ENCODE results near the gene ABHD6.

ABHD6 gene

GRCh38 chr3:58243976-58244585 is 6.5 kb downstream of the ABHD6 start:
- Histone ChIP-seq H3K9me3 (ENCODE audit: low read depth, low read length) (no peaks in the 10 kb centered on the region), H3K4me3 (no peak overlapping the region), H3K27ac (no peak overlapping the region; the same call in 1 of the 2 replicates), H3K9ac (ENCODE audit: insufficient read length) (no peak overlapping the region), H3K36me3 (ENCODE audit: insufficient read depth, low read length) (peaks cover 36% of the 10 kb centered on the region)
- no peak for DNase-seq (ENCODE audit: low read depth, low spot score)
- no peak for TF ChIP-seq POLR2AphosphoS5 (IDR thresholded peaks at IDR 0.05; ENCODE audit: borderline replicate concordance, low read depth, low read length)
- no peak for TF ChIP-seq FOXP2 (optimal IDR thresholded peaks at IDR 0.05; ENCODE audit: control extremely low read depth, extremely low read length, insufficient read depth)
- TF ChIP-seq EZH2 (IDR thresholded peaks at IDR 0.05): no peak

DNA sequence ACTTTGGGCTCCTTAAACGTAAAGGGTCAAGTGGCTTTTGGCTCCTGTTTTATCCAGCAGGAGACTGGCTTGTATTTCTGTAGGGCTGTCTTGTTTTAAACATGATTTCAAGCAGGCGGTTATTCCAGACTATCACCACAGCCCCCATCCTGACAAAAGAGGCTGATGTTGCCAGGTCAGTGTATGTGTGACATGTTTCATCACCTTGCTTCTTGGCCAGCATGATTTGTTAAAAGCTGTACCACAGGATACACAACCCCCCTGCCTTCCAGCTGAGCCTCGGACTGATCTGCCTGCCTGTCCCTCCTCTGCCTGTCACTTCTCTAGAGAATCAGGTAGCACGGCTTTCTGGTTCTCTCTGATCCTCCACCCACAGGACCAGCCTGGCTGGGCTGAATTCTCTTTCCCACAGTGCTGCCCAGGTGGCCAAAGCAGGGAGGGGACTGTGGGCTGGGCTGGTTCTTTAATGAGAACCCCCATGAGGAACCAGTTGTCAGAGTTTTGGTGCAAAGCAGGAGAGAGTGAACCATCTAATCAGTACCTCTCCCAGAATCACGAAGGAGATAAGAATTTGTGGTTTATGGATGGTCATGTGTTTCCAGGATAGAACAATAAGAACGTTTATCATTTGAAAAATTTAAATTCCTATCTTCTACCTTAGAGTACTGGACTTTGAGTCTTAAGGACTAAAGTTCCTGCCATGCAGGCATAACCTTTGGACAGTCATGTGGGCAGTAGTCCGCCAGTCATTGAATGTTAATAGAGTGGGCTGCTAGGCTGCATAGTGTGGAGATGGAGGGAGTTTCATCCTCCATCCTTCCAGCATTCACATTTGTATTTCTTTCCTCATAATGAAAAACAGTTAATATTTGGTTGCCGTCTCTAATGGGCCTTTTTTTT is 8.8 kb downstream of the ABHD6 start:
- Histone ChIP-seq H3K27ac (peak overlapping the region; percentile 54; the same call in 1 of the 2 replicates), H3K4me3 (no peak overlapping the region), H3K9ac (ENCODE audit: insufficient read length) (no peak overlapping the region), H3K9me3 (ENCODE audit: low read depth, low read length) (no peaks in the 10 kb centered on the region), H3K36me3 (ENCODE audit: insufficient read depth, low read length) (peaks cover 40% of the 10 kb centered on the region; the same call in 1 of the 2 replicates)
- DNase-seq (ENCODE audit: low read depth, low spot score): no peak
- TF ChIP-seq EZH2 (IDR thresholded peaks at IDR 0.05) (no peak), POLR2AphosphoS5 (IDR thresholded peaks at IDR 0.05; ENCODE audit: borderline replicate concordance, low read depth, low read length) (no peak), FOXP2 (optimal IDR thresholded peaks at IDR 0.05; ENCODE audit: control extremely low read depth, extremely low read length, insufficient read depth) (no peak)

- no peak overlapping the region for H3K4me3 ChIP-seq
- H3K9me3 ChIP-seq (ENCODE audit: low read depth, low read length): no peaks in the 10 kb centered on the region
- no peak for DNase-seq (ENCODE audit: low read depth, low spot score)
- peaks cover 56% of the 10 kb centered on the region for H3K36me3 ChIP-seq (ENCODE audit: insufficient read depth, low read length)
- TF ChIP-seq FOXP2 (optimal IDR thresholded peaks at IDR 0.05; ENCODE audit: control extremely low read depth, extremely low read length, insufficient read depth): no peak
- no peak for TF ChIP-seq EZH2 (IDR thresholded peaks at IDR 0.05)
- TF ChIP-seq POLR2AphosphoS5 (IDR thresholded peaks at IDR 0.05; ENCODE audit: borderline replicate concordance, low read depth, low read length): no peak
- H3K27ac ChIP-seq: peak overlapping the region; percentile 85
- no peak overlapping the region for H3K9ac ChIP-seq (ENCODE audit: insufficient read length)
Observed at GRCh38 chr3:58249358-58250092, 11.9 kb downstream of the ABHD6 start.

DNA sequence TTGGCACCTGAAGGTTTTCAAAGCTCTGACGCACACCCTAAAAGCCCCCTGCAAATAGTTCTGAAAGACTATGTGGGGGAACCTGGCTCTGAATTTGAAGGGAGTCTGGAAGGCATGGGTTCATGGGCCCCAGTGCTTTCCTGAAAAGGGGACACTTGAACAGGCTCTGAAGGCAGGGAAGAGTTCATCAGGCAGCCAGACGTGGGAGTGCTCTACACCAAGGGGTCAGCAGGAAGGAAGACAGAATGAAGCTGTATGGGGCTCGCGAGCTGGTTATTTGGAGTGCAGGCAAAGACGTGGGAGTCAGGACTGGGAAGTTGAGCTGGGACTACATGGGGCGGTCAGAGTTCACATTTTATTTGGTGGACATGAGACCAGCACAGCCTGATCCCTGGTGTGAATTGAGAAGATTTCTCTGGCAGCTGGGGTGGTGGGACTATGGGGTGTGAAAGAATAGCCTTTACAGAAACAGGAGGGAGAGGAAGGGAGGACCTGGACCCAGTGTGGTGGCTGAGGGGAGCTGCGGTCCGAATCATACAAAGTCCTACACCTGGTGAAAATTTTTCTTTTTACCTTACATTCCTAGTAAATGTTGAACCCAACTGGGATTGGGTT is 12.6 kb downstream of the ABHD6 start:
- Histone ChIP-seq H3K9ac (ENCODE audit: insufficient read length) (no peak overlapping the region), H3K4me3 (no peak overlapping the region), H3K9me3 (ENCODE audit: low read depth, low read length) (no peaks in the 10 kb centered on the region), H3K27ac (peak overlapping the region; percentile 85), H3K36me3 (ENCODE audit: insufficient read depth, low read length) (peaks cover 61% of the 10 kb centered on the region)
- no peak for DNase-seq (ENCODE audit: low read depth, low spot score)
- TF ChIP-seq POLR2AphosphoS5 (IDR thresholded peaks at IDR 0.05; ENCODE audit: borderline replicate concordance, low read depth, low read length) (no peak), FOXP2 (optimal IDR thresholded peaks at IDR 0.05; ENCODE audit: control extremely low read depth, extremely low read length, insufficient read depth) (no peak), EZH2 (IDR thresholded peaks at IDR 0.05) (no peak)

DNA sequence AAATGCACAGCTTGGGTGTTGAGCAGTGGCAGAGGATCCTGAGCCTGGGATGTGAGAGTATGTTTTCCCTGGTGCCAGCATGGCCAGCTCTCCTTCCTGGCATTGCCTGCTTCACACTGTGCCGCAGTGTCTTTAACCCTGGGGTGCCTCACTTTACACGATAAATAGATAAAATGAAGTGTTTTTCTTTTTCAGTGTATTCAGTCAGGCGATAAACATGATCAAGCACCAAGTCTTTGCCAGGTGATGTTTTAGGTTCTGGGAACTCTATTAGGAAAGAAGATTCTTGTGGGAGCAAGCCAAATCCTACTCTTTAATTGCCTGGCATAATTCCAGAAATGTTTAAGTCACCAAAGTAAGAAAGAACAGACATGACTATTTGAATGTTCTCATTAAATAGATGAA is 14.0 kb downstream of the ABHD6 start:
- Histone ChIP-seq H3K27ac (peak overlapping the region; percentile 85), H3K36me3 (ENCODE audit: insufficient read depth, low read length) (peaks cover 66% of the 10 kb centered on the region), H3K9ac (ENCODE audit: insufficient read length) (no peak overlapping the region), H3K9me3 (ENCODE audit: low read depth, low read length) (no peaks in the 10 kb centered on the region), H3K4me3 (no peak overlapping the region)
- DNase-seq (ENCODE audit: low read depth, low spot score): peak; percentile 32
- TF ChIP-seq EZH2 (IDR thresholded peaks at IDR 0.05) (no peak), FOXP2 (optimal IDR thresholded peaks at IDR 0.05; ENCODE audit: control extremely low read depth, extremely low read length, insufficient read depth) (no peak), POLR2AphosphoS5 (IDR thresholded peaks at IDR 0.05; ENCODE audit: borderline replicate concordance, low read depth, low read length) (no peak)

GRCh38 chr3:58254144-58254543 is 16.6 kb downstream of the ABHD6 start:
- no peak for DNase-seq (ENCODE audit: low read depth, low spot score)
- no peak for TF ChIP-seq EZH2 (IDR thresholded peaks at IDR 0.05)
- TF ChIP-seq POLR2AphosphoS5 (IDR thresholded peaks at IDR 0.05; ENCODE audit: borderline replicate concordance, low read depth, low read length): no peak
- no peak for TF ChIP-seq FOXP2 (optimal IDR thresholded peaks at IDR 0.05; ENCODE audit: control extremely low read depth, extremely low read length, insufficient read depth)
- Histone ChIP-seq H3K9ac (ENCODE audit: insufficient read length) (no peak overlapping the region), H3K4me3 (no peak overlapping the region), H3K27ac (peak overlapping the region; percentile 25; the same call in 1 of the 2 replicates), H3K36me3 (ENCODE audit: insufficient read depth, low read length) (peaks cover 87% of the 10 kb centered on the region), H3K9me3 (ENCODE audit: low read depth, low read length) (no peaks in the 10 kb centered on the region)

DNA sequence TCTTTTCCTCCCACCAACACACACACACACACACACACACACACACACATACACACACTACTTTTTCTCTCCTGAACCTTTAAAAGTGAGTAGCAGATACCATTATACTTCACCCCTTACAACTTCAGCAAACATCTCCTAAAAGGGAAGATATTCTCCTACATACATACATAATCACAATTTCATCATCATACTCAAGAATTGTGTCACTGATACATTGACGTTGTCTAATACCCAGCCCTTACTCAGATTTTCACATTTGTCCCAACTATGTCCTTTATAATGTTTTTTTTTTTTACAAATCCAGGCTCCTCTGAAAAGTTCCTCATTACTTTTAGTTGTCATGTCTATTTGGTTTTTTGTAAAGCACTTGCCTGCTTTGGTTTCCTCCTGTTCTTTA is 18.5 kb downstream of the ABHD6 start:
- H3K4me3 ChIP-seq: no peak overlapping the region
- no peak for DNase-seq (ENCODE audit: low read depth, low spot score)
- no peak overlapping the region; the same call in 1 of the 2 replicates for H3K27ac ChIP-seq

More for the DNA sequence above, 18.5 kb downstream of the ABHD6 start:
- no peak overlapping the region for H3K9ac ChIP-seq (ENCODE audit: insufficient read length)
- TF ChIP-seq POLR2AphosphoS5 (IDR thresholded peaks at IDR 0.05; ENCODE audit: borderline replicate concordance, low read depth, low read length): no peak
- TF ChIP-seq EZH2 (IDR thresholded peaks at IDR 0.05): no peak
- no peak for TF ChIP-seq FOXP2 (optimal IDR thresholded peaks at IDR 0.05; ENCODE audit: control extremely low read depth, extremely low read length, insufficient read depth)
- H3K36me3 ChIP-seq (ENCODE audit: insufficient read depth, low read length): peaks cover 90% of the 10 kb centered on the region
- no peaks in the 10 kb centered on the region for H3K9me3 ChIP-seq (ENCODE audit: low read depth, low read length)
